ENCODE results near the gene LIMD2.
A peak's percentile ranks its signal among the peaks of the same experiment; 100 is the strongest.

LIMD2 gene

DNA sequence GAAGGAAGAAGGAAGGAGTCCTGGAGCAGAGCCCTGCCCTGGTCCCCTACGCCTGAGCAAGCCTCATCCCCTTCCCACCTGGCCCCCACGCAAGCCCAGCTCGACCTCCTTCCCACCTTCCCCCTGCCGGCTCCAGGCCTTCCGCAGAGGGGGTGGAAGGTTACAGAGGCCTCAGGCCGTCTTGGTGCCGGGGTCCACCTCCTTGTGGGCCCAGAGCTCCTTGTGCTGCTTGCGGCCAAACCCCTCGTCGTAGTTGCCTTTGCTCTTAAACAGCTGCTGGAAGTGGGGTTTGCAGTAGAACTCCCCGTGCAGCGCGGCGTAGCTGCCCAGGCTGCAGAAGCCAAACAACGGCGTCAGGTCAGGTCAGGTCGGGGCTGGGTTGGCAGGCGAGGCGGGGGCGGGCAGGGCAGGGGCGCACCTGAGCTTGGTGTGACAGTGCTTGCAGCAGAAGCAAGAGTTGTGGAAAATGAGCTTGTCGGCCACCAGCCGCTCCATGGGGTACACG, 1.5 kb downstream of the LIMD2 start:
- Histone ChIP-seq H3K4me3 (ENCODE audit: low read length) (peak overlapping the region; percentile 64), H3K27ac (ENCODE audit: low read depth, low read length) (no peak overlapping the region), H3K27me3 (ENCODE audit: control insufficient read depth, insufficient read depth, low read length) (no peaks in the 10 kb centered on the region), H3K4me1 (ENCODE audit: control insufficient read depth, insufficient read depth, low read length) (peaks cover 2% of the 10 kb centered on the region), H3K36me3 (ENCODE audit: control insufficient read depth, insufficient read depth, low read length) (peaks cover 9% of the 10 kb centered on the region), H3K9ac (ENCODE audit: low read length) (peak overlapping the region; percentile 45)

GRCh38 chr17:63697341-63698286, 2.3 kb downstream of the LIMD2 start:
- Histone ChIP-seq H3K27ac (ENCODE audit: low read depth, low read length) (peak overlapping the region; percentile 8), H3K36me3 (ENCODE audit: control insufficient read depth, insufficient read depth, low read length) (peaks cover 16% of the 10 kb centered on the region), H3K4me3 (ENCODE audit: low read length) (peak overlapping the region; percentile 64), H3K27me3 (ENCODE audit: control insufficient read depth, insufficient read depth, low read length) (no peaks in the 10 kb centered on the region), H3K4me1 (ENCODE audit: control insufficient read depth, insufficient read depth, low read length) (peaks cover 2% of the 10 kb centered on the region), H3K9ac (ENCODE audit: low read length) (no peak overlapping the region)

DNA sequence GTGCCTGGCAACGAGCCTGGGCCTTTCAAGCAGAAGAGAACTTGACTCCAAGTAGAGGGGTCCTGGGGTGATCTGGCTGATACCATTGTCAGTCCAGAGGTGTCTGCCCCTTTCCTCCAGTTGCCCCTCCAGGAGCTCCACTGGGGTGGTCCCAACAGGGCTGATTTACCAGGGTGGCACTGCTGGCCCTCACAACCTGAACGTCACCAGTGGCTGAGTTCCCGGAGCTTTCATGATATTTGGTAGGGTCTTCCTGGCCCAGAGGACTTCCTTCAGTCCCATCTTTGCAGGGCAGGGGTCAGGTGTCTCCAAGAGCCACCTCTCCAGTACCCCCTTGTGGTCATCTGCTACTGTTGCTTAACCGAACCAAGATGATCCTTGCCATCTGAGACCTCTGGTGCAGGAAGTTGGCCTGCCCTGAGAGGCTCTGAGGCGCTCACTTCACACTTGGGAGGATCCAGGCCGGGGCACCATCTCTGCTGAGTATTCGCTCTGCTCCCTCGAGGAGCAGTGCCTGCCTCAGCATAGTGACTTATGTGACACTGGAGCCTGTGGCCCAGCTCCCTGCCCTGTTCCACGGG, 3.5 kb downstream of the LIMD2 start:
- no peak overlapping the region for H3K27ac ChIP-seq (ENCODE audit: low read depth, low read length)
- no peak overlapping the region for H3K4me3 ChIP-seq (ENCODE audit: low read length)
- no peaks in the 10 kb centered on the region for H3K27me3 ChIP-seq (ENCODE audit: control insufficient read depth, insufficient read depth, low read length)
- H3K36me3 ChIP-seq (ENCODE audit: control insufficient read depth, insufficient read depth, low read length) = peaks cover 23% of the 10 kb centered on the region
- peaks cover 2% of the 10 kb centered on the region for H3K4me1 ChIP-seq (ENCODE audit: control insufficient read depth, insufficient read depth, low read length)
- H3K9ac ChIP-seq (ENCODE audit: low read length) = no peak overlapping the region

GRCh38 chr17:63695889-63696288, 4.0 kb downstream of the LIMD2 start:
- Histone ChIP-seq H3K9ac (ENCODE audit: low read length) (no peak overlapping the region), H3K4me3 (ENCODE audit: low read length) (no peak overlapping the region), H3K36me3 (ENCODE audit: control insufficient read depth, insufficient read depth, low read length) (peaks cover 28% of the 10 kb centered on the region), H3K4me1 (ENCODE audit: control insufficient read depth, insufficient read depth, low read length) (peaks cover 2% of the 10 kb centered on the region), H3K27me3 (ENCODE audit: control insufficient read depth, insufficient read depth, low read length) (no peaks in the 10 kb centered on the region), H3K27ac (ENCODE audit: low read depth, low read length) (no peak overlapping the region)

DNA sequence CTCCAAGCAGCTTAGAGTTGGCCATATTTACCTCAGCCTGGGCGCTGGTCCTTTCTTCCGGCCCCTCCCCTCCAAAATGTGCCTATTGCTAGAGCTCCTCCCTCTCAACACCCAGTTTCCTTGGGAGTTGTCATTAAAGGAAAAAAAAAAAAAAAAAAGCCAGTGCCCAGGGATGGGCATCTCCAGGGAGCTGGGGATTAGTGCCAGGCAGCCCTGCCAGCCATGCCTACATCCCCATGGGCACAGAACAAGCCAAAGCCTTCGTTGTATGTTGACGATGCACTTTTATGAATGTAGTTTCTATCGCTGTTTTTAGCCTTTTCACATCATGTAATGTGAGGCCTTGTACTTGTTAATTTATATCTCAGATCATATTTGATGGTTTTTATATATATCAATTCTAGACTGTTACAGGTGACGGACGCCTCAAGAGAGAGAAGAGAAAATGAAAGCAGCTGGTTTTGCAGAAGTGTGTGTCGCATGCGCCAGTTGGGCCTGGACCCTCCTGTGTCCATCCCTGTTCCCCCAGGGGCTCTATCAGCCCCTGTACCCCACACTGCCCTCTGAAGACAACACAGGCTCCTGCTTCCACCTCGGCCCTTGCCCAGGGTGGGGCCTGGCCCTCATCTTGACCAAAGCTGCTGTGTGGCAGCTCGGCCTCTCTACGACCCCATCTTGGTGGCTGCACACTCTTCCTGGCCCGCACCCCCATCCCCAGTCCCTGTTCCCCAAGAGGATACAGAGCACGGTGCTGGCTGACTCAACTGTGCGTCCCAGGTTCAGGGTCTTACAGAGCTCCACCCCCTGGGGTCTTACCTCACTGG, 4.8 kb downstream of the LIMD2 start:
- H3K27ac ChIP-seq (ENCODE audit: low read depth, low read length) = no peak overlapping the region
- no peaks in the 10 kb centered on the region for H3K4me1 ChIP-seq (ENCODE audit: control insufficient read depth, insufficient read depth, low read length)
- peaks cover 35% of the 10 kb centered on the region for H3K36me3 ChIP-seq (ENCODE audit: control insufficient read depth, insufficient read depth, low read length)

DNA sequence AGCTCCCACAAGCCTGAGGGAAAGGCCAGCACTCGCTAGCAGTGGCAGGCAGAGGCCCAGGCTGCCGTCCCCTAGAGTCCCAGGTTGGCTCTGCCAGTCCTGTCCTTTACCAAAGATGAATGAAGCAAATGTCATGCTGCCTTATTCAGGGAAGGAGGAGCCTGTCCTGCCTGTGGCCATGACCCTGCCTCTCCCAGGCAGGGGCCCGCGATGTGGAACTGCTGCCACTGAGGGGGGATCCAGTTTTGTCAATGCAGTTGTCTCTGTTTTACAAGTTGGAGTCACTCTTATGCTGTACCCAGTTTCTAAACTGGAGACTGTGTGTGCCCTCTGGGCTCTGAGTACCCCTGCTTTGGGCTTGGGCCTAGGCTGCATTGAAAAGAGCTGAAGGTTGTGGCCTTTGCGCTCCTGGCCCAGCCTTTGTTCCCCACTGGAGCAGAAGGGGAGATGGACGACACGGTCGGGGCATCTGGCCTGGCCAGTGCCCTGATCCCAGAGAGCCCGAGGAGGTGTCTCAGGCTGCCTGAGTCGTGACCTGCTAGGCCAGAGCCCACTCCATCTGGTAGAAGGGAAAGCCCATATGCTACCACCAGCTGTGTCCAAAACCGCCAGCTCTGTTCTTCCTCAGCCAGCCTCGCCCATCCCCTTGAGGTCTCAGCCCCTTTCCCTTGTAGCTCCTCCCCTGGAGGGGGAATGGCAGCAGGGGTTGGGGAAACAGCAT, 5.5 kb downstream of the LIMD2 start:
- Histone ChIP-seq H3K36me3 (ENCODE audit: control insufficient read depth, insufficient read depth, low read length) (peaks cover 43% of the 10 kb centered on the region), H3K9ac (ENCODE audit: low read length) (no peak overlapping the region), H3K4me1 (ENCODE audit: control insufficient read depth, insufficient read depth, low read length) (no peaks in the 10 kb centered on the region), H3K27ac (ENCODE audit: low read depth, low read length) (no peak overlapping the region), H3K27me3 (ENCODE audit: control insufficient read depth, insufficient read depth, low read length) (no peaks in the 10 kb centered on the region), H3K4me3 (ENCODE audit: low read length) (no peak overlapping the region)

More for the DNA sequence above, 4.8 kb downstream of the LIMD2 start:
- Histone ChIP-seq H3K27me3 (ENCODE audit: control insufficient read depth, insufficient read depth, low read length) (no peaks in the 10 kb centered on the region), H3K9ac (ENCODE audit: low read length) (no peak overlapping the region), H3K4me3 (ENCODE audit: low read length) (no peak overlapping the region)

GRCh38 chr17:63693411-63694113, 6.4 kb downstream of the LIMD2 start:
- H3K27ac ChIP-seq (ENCODE audit: low read depth, low read length) = no peak overlapping the region
- H3K4me3 ChIP-seq (ENCODE audit: low read length) = no peak overlapping the region
- H3K9ac ChIP-seq (ENCODE audit: low read length) = no peak overlapping the region
- H3K4me1 ChIP-seq (ENCODE audit: control insufficient read depth, insufficient read depth, low read length) = no peaks in the 10 kb centered on the region
- peaks cover 51% of the 10 kb centered on the region for H3K36me3 ChIP-seq (ENCODE audit: control insufficient read depth, insufficient read depth, low read length)
- no peaks in the 10 kb centered on the region for H3K27me3 ChIP-seq (ENCODE audit: control insufficient read depth, insufficient read depth, low read length)

DNA sequence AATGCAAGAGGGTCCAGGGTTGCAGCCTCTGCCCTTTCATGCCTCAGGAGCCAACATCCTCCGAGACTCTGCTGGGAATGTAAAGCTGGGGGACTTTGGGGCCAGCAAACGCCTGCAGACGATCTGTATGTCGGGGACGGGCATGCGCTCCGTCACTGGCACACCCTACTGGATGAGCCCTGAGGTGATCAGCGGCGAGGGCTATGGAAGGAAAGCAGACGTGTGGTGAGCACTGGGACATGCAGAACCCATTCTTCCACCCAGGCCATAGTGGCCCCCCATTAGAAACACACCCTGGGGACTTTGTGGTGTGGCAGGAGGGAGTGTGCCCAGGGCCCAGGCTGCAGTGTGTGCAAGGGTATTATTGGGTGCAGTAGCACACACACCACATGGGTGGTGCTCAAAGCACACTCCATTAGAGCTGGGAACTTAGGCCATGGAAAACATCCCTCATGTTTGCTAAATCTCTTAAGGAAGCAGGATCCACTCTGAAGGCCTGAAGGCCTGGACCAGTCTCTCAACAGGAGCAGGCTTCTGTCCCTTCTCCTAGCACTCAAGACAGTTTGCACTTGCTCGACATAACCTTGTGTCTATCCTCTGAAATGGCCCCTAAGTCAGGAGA, 7.6 kb downstream of the LIMD2 start:
- Histone ChIP-seq H3K4me3 (ENCODE audit: low read length) (no peak overlapping the region), H3K36me3 (ENCODE audit: control insufficient read depth, insufficient read depth, low read length) (peaks cover 50% of the 10 kb centered on the region), H3K27me3 (ENCODE audit: control insufficient read depth, insufficient read depth, low read length) (no peaks in the 10 kb centered on the region), H3K4me1 (ENCODE audit: control insufficient read depth, insufficient read depth, low read length) (no peaks in the 10 kb centered on the region), H3K27ac (ENCODE audit: low read depth, low read length) (no peak overlapping the region), H3K9ac (ENCODE audit: low read length) (no peak overlapping the region)

- no peak overlapping the region for H3K9ac ChIP-seq (ENCODE audit: low read length)
- H3K4me3 ChIP-seq (ENCODE audit: low read length) = no peak overlapping the region
- H3K27ac ChIP-seq (ENCODE audit: low read depth, low read length) = no peak overlapping the region
- H3K4me1 ChIP-seq (ENCODE audit: control insufficient read depth, insufficient read depth, low read length) = peaks cover 6% of the 10 kb centered on the region
- peaks cover 50% of the 10 kb centered on the region for H3K36me3 ChIP-seq (ENCODE audit: control insufficient read depth, insufficient read depth, low read length)
- H3K27me3 ChIP-seq (ENCODE audit: control insufficient read depth, insufficient read depth, low read length) = no peaks in the 10 kb centered on the region
Observed at GRCh38 chr17:63689479-63689878, 10.4 kb downstream of the LIMD2 start.

GRCh38 chr17:63688396-63689020, 11.4 kb downstream of the LIMD2 start:
- H3K27ac ChIP-seq (ENCODE audit: low read depth, low read length) = no peak overlapping the region
- H3K9ac ChIP-seq (ENCODE audit: low read length) = no peak overlapping the region
- peaks cover 44% of the 10 kb centered on the region for H3K36me3 ChIP-seq (ENCODE audit: control insufficient read depth, insufficient read depth, low read length)
- H3K4me3 ChIP-seq (ENCODE audit: low read length) = no peak overlapping the region
- peaks cover 6% of the 10 kb centered on the region for H3K4me1 ChIP-seq (ENCODE audit: control insufficient read depth, insufficient read depth, low read length)
- no peaks in the 10 kb centered on the region for H3K27me3 ChIP-seq (ENCODE audit: control insufficient read depth, insufficient read depth, low read length)
